PC-9 (cell line): Measurements from ENCODE around the gene LIMCH1. TPM values are rescaled to one million over a fixed set of nuclear protein-coding genes. Genes with fewer than 3 reads are reported as not detected.

Source experiments
- BruUV-seq: library from RNA; stranded (reverse); fragments of 400-500 nt; replicated peaks from 2 replicates; lab custom pipeline; 2021; lab: Mats Ljungman, UMichigan
- CTCF ChIA-PET: fragments of 300-600 bp; sonication (Branson Sonifier 250); formaldehyde crosslinking; loops from one replicate; lab custom pipeline; 2022; ENCODE audit warnings: antibody characterized with exemption; lab: Charles Lee
- POLR2A ChIA-PET: fragments of 300-600 bp; sonication (Branson Sonifier 250); formaldehyde crosslinking; loops from one replicate; lab custom pipeline; 2022; ENCODE audit warnings: antibody characterized with exemption; ENCODE audit not compliant: unreplicated experiment; lab: Charles Lee
- DNase-seq, 2 experiments: peaks; one replicate each; pipeline versions ENCODE4 v3.0.0 to v3.0.0-alpha.2; 2015 to 2022; ENCODE audit warnings: mixed read lengths in 1 of 2
- H2AFZ ChIP-seq: fragments of 200-600 bp; sonication (generic); 2 replicates; pipeline ENCODE4 v1.8.1; 2017; ENCODE audit warnings: antibody characterized with exemption
- H3F3A ChIP-seq: fragments of 200-600 bp; sonication (generic); 2 replicates; pipeline ENCODE4 v1.8.1; 2017; ENCODE audit warnings: antibody characterized with exemption, mild to moderate bottlenecking, low read depth; ENCODE audit not compliant: insufficient read depth
- H3K27ac ChIP-seq: fragments of 200-600 bp; sonication (generic); 2 replicates; pipeline ENCODE4 v1.6.1; 2016; ENCODE audit warnings: mixed run types
- H3K27me3 ChIP-seq: fragments of 200-600 bp; sonication (generic); 2 replicates; pipeline ENCODE4 v1.6.1; 2016; ENCODE audit warnings: low read depth, mixed run types; ENCODE audit not compliant: insufficient read depth
- H3K36me3 ChIP-seq: fragments of 200-600 bp; sonication (generic); 2 replicates; pipeline ENCODE4 v1.6.1; 2016; ENCODE audit warnings: low read depth, mixed run types
- H3K4me1 ChIP-seq: fragments of 200-600 bp; sonication (generic); replicated peaks from 2 replicates; pipeline ENCODE4 v1.6.1; 2016; ENCODE audit warnings: mixed run types; ENCODE audit not compliant: insufficient read depth
- H3K4me2 ChIP-seq: fragments of 200-600 bp; sonication (generic); 2 replicates; pipeline ENCODE4 v1.6.1; 2017; ENCODE audit warnings: mixed run types
- H3K4me3 ChIP-seq: fragments of 200-600 bp; sonication (generic); 2 replicates; pipeline ENCODE4 v1.6.1; 2016; ENCODE audit warnings: mixed run types
- H3K79me2 ChIP-seq: fragments of 200-600 bp; sonication (generic); 2 replicates; pipeline ENCODE4 v1.6.1; 2017; ENCODE audit warnings: low read depth, mixed run types
- H3K9me2 ChIP-seq: fragments of 200-600 bp; sonication (generic); 2 replicates; pipeline ENCODE4 v1.8.1; 2017; ENCODE audit warnings: mild to moderate bottlenecking; ENCODE audit not compliant: insufficient read depth
- H3K9me3 ChIP-seq: fragments of 200-600 bp; sonication (generic); 2 replicates; pipeline ENCODE4 v1.8.1; 2016; ENCODE audit warnings: low read depth; ENCODE audit not compliant: insufficient read depth
- H4K20me1 ChIP-seq: fragments of 200-600 bp; sonication (generic); 2 replicates; pipeline ENCODE4 v1.8.1; 2017; ENCODE audit not compliant: insufficient read depth
- EZH2 ChIP-seq: fragments of 200-600 bp; sonication (generic); IDR thresholded peaks from 2 replicates; pipeline ENCODE4 v1.8.0; 2017; ENCODE audit warnings: antibody characterized with exemption, low read depth
- intact Hi-C: fragments of 100-400 bp; cut with micrococcal nuclease; formaldehyde crosslinking; loops from one replicate; pipeline ENCODE4 v1.10.0; 2022; ENCODE audit not compliant: unreplicated experiment
- total RNA-seq: library from RNA; stranded (reverse); gene quantifications from 2 replicates; pipeline ENCODE4 v1.2.3, GENCODE V29; 2021
- TF ChIP-seq, protein P1 (sequence below): fragments of 200-600 bp; sonication (generic); conservative IDR thresholded peaks from 2 replicates; pipeline ENCODE4 v1.6.1; 2017; ENCODE audit warnings: mixed run types, antibody characterized with exemption, mild to moderate bottlenecking, moderate library complexity

LIMCH1 gene
- total RNA-seq, 1 experiment from 2014 or later: 339 TPM

DNA sequence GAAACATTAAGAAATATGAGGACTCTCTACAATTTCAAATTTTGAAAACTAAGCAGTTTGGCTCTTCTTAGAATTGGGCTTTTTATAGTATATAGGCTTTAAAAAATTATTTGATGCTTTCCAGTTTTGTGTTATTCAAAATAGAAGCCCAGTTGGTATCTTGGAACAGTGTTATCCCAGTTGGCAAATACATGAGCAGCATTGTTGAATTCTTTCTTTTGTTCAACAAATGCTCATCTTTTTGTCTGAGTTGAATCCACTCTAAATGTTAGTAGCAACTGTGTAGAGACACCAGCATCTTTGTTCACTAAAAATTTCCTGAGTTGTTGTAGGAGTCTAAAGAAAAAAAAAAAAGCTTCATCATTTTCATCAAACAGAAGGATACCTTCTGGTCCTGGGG lies 41.0 kb upstream of the LIMCH1 start:
- 0 out of 2 replicates have a peak, but pooled peaks cover 26% of the 10 kb centered on the region for H3K36me3 ChIP-seq
- intact Hi-C loops: no loop called here
- no peaks in the 10 kb centered on the region for H3K9me3 ChIP-seq
- no peak overlapping the region for H3K4me2 ChIP-seq
- H4K20me1 ChIP-seq: no peaks in the 10 kb centered on the region
- no peaks in the 10 kb centered on the region for H3K27me3 ChIP-seq
- H3K9me2 ChIP-seq: 0 out of 2 replicates have a peak, but pooled peaks cover 3% of the 10 kb centered on the region
- 0 out of 2 replicates have a peak, but pooled peaks cover 3% of the 10 kb centered on the region for H3F3A ChIP-seq
- H3K4me1 ChIP-seq: no peaks in the 10 kb centered on the region
- H3K4me3 ChIP-seq: no peak overlapping the region
- no peak for DNase-seq
- TF ChIP-seq EZH2: no peak
- TF ChIP-seq, protein P1, sequence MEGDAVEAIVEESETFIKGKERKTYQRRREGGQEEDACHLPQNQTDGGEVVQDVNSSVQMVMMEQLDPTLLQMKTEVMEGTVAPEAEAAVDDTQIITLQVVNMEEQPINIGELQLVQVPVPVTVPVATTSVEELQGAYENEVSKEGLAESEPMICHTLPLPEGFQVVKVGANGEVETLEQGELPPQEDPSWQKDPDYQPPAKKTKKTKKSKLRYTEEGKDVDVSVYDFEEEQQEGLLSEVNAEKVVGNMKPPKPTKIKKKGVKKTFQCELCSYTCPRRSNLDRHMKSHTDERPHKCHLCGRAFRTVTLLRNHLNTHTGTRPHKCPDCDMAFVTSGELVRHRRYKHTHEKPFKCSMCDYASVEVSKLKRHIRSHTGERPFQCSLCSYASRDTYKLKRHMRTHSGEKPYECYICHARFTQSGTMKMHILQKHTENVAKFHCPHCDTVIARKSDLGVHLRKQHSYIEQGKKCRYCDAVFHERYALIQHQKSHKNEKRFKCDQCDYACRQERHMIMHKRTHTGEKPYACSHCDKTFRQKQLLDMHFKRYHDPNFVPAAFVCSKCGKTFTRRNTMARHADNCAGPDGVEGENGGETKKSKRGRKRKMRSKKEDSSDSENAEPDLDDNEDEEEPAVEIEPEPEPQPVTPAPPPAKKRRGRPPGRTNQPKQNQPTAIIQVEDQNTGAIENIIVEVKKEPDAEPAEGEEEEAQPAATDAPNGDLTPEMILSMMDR: no peak
- no peak overlapping the region for H2AFZ ChIP-seq
- no TSS peak for BruUV-seq
- no peak overlapping the region for H3K27ac ChIP-seq
- no peaks in the 10 kb centered on the region; the same call in 1 of the 2 replicates for H3K79me2 ChIP-seq
- CTCF ChIA-PET: no interaction called here
- POLR2A ChIA-PET: interaction anchor here (0.5 kb wide), 1 partner anchor 1029 kb away, joined by 5 read pairs; no protein-coding TSS in a partner anchor

- Histone ChIP-seq H2AFZ (no peak overlapping the region), H3F3A (0 out of 2 replicates have a peak, but pooled peaks cover 3% of the 10 kb centered on the region), H3K4me1 (no peaks in the 10 kb centered on the region), H3K79me2 (no peaks in the 10 kb centered on the region), H3K27ac (no peak overlapping the region), H3K9me3 (no peaks in the 10 kb centered on the region), H3K4me2 (no peak overlapping the region), H3K27me3 (no peaks in the 10 kb centered on the region), H3K4me3 (no peak overlapping the region), H3K36me3 (peaks cover 27% of the 10 kb centered on the region; the same call in 1 of the 2 replicates), H3K9me2 (0 out of 2 replicates have a peak, but pooled peaks cover 3% of the 10 kb centered on the region), H4K20me1 (no peaks in the 10 kb centered on the region)
- POLR2A ChIA-PET: no interaction called here
- no peak for DNase-seq
- BruUV-seq: no TSS peak
- TF ChIP-seq EZH2: no peak
- TF ChIP-seq, protein P1: no peak
- intact Hi-C loops: no loop called here
- CTCF ChIA-PET: no interaction called here
These were observed 39.8 kb upstream of the LIMCH1 start for GRCh38 chr4:41498177-41498576.

GRCh38 chr4:41504167-41504818 lies 33.7 kb upstream of the LIMCH1 start:
- H3K4me2 ChIP-seq: no peak overlapping the region
- POLR2A ChIA-PET: no interaction called here
- BruUV-seq: no TSS peak
- no peaks in the 10 kb centered on the region for H3K9me2 ChIP-seq
- no peak overlapping the region for H2AFZ ChIP-seq
- H3K4me3 ChIP-seq: no peak overlapping the region
- DNase-seq: no peak
- no peaks in the 10 kb centered on the region for H3K27me3 ChIP-seq
- no peaks in the 10 kb centered on the region for H3K9me3 ChIP-seq
- H3K79me2 ChIP-seq: peaks cover 10% of the 10 kb centered on the region; the same call in 1 of the 2 replicates
- no peak overlapping the region for H3K27ac ChIP-seq
- CTCF ChIA-PET: no interaction called here
- TF ChIP-seq, protein P1: no peak
- no peak for TF ChIP-seq EZH2
- H4K20me1 ChIP-seq: no peaks in the 10 kb centered on the region
- intact Hi-C loops: loop anchor here (10.0 kb wide), 1 partner anchor 219 kb away; no protein-coding TSS in a partner anchor
- H3K4me1 ChIP-seq: no peaks in the 10 kb centered on the region; the same call in 1 of the 2 replicates
- H3F3A ChIP-seq: no peaks in the 10 kb centered on the region; the same call in 1 of the 2 replicates
- peaks cover 18% of the 10 kb centered on the region for H3K36me3 ChIP-seq
